Colonic mucosa (tissue), 4 donors: ENCODE results near the gene ABCG4. TPM values are rescaled to one million over a fixed set of nuclear protein-coding genes. Genes with fewer than 3 reads are reported as not detected.

ENCODE experiments used
- DNase-seq: peaks from one replicate; pipeline ENCODE4 v3.0.0-alpha.2; 2020
- H3K27ac ChIP-seq: fragments of 200-600 bp; one replicate; pipeline ENCODE4 v1.8.0; 2021
- H3K27me3 ChIP-seq: fragments of 200-600 bp; one replicate; pipeline ENCODE4 v1.8.0; 2021
- H3K36me3 ChIP-seq: fragments of 200-600 bp; one replicate; pipeline ENCODE4 v1.8.0; 2021
- H3K4me1 ChIP-seq: fragments of 200-600 bp; one replicate; pipeline ENCODE4 v1.8.0; 2021; ENCODE audit warnings: mild to moderate bottlenecking
- H3K4me3 ChIP-seq: fragments of 200-600 bp; one replicate; pipeline ENCODE4 v1.8.0; 2021
- H3K9ac ChIP-seq, 2 donors: one replicate each; pipeline ENCODE4 v1.7.0; 2013; ENCODE audit warnings: control low read depth in 2 of 2, low read depth in 2 of 2, low read length in 2 of 2
- H3K9me3 ChIP-seq: fragments of 200-600 bp; one replicate; pipeline ENCODE4 v1.8.0; 2021
- CTCF ChIP-seq: fragments of 200-600 bp; IDR thresholded peaks from one replicate; pipeline ENCODE4 v1.8.0; 2022; ENCODE audit warnings: antibody characterized with exemption, mild to moderate bottlenecking
- intact Hi-C: fragments of 100-400 bp; cut with DNase I; formaldehyde crosslinking; loops from one replicate; pipeline ENCODE4 v1.14.1; 2022
- total RNA-seq, 2 donors: library from RNA; stranded (reverse); fragmentation: NEBNext Ultra II Directional in 1 of 2; extraction: Animal tissue kit (Norgen Biotek cat#: 25700) in 1 of 2; gene quantifications; one replicate each; pipeline ENCODE4 v1.2.1, GENCODE V29; 2021
- donor health status: healthy.
- donor health status: DM: no; HTN: no; CAD: no.
- donor health status: DM: no; HTN: no; CAD: no.

Gene ABCG4
- total RNA-seq, 2 donors from 2014 or later: 0.05 to 0.22 TPM

GRCh38 chr11:119145551-119145950 lies 3.3 kb upstream of the ABCG4 start:
- Histone ChIP-seq H3K27me3 (peaks cover 26% of the 10 kb centered on the region), H3K4me3 (no peak overlapping the region), H3K36me3 (no peaks in the 10 kb centered on the region), H3K27ac (no peak overlapping the region), H3K4me1 (no peaks in the 10 kb centered on the region), H3K9me3 (no peaks in the 10 kb centered on the region), H3K9ac (no peak overlapping the region)
- no peak for DNase-seq
- TF ChIP-seq CTCF: no peak
- intact Hi-C loops: no loop called here

- Histone ChIP-seq H3K27ac (no peak overlapping the region), H3K27me3 (peaks cover 26% of the 10 kb centered on the region), H3K36me3 (no peaks in the 10 kb centered on the region), H3K4me3 (no peak overlapping the region), H3K9me3 (no peaks in the 10 kb centered on the region), H3K9ac (no peak overlapping the region), H3K4me1 (no peaks in the 10 kb centered on the region)
- intact Hi-C loops: no loop called here
- TF ChIP-seq CTCF: no peak
- DNase-seq: no peak
Observed at GRCh38 chr11:119147604-119148333, 1.1 kb upstream of the ABCG4 start.

- H3K27me3 ChIP-seq: peaks cover 26% of the 10 kb centered on the region
Observed at GRCh38 chr11:119148720-119149017, 183 bp upstream of the ABCG4 start.

GRCh38 chr11:119149786-119150275 lies 979 bp downstream of the ABCG4 start:
- intact Hi-C loops: no loop called here
- Histone ChIP-seq H3K27ac (no peak overlapping the region), H3K9ac (no peak overlapping the region), H3K9me3 (no peaks in the 10 kb centered on the region), H3K4me3 (no peak overlapping the region), H3K27me3 (peaks cover 26% of the 10 kb centered on the region), H3K4me1 (no peaks in the 10 kb centered on the region), H3K36me3 (no peaks in the 10 kb centered on the region)
- DNase-seq: no peak
- TF ChIP-seq CTCF: no peak

More at GRCh38 chr11:119148720-119149017, 183 bp upstream of the ABCG4 start:
- Histone ChIP-seq H3K4me1 (no peaks in the 10 kb centered on the region), H3K27ac (no peak overlapping the region), H3K9me3 (no peaks in the 10 kb centered on the region), H3K4me3 (peak overlapping the region; percentile 53), H3K9ac (peak overlapping the region in 1 of 2 donors; percentile 27), H3K36me3 (no peaks in the 10 kb centered on the region)
- TF ChIP-seq CTCF: no peak
- DNase-seq: no peak
- intact Hi-C loops: no loop called here

- no peak overlapping the region for H3K9ac ChIP-seq
- intact Hi-C loops: no loop called here
- no peaks in the 10 kb centered on the region for H3K36me3 ChIP-seq
- TF ChIP-seq CTCF: no peak
- H3K27ac ChIP-seq: no peak overlapping the region
- no peaks in the 10 kb centered on the region for H3K9me3 ChIP-seq
- no peaks in the 10 kb centered on the region for H3K4me1 ChIP-seq
- H3K4me3 ChIP-seq: no peak overlapping the region
- DNase-seq: no peak
- peaks cover 26% of the 10 kb centered on the region for H3K27me3 ChIP-seq
Observed at GRCh38 chr11:119152043-119152442, 3.2 kb downstream of the ABCG4 start.
